Inflammatory macrophage treated with lipopolysaccharide for 4 hours (primary cell): ENCODE data around the gene SLC13A4.
"Not testable (repeated sequence)": the region's sequence is repeated elsewhere in the genome, so short reads cannot be mapped to it uniquely, and the experiment has no call there.

Experiments
- DNase-seq: peaks from one replicate; pipeline ENCODE4 v3.0.0-alpha.2; 2020

Gene SLC13A4

GRCh38 chr7:135716677-135717238, 11.2 kb downstream of the SLC13A4 start:
- DNase-seq, result no peak

DNA sequence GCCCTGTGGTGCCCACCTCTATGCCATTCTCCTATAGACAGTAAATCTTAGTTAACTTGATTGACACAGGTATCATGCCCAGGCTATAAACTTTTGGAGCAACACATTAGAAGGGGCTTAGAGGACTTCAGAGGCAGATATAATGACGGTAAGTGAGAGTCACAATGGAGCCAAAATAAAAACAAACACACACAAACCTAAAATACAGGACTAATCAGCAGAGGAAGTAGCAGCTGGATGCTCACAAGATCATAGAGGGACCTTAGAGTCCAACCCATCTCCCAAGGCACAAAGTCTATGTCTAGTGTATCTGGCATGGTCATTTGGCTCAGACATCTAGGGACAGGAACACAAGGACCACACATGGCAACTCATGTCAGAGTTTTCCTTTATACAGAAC, 12.3 kb downstream of the SLC13A4 start:
- no peak for DNase-seq

- DNase-seq, result no peak
Observed at GRCh38 chr7:135715055-135715522, 12.9 kb downstream of the SLC13A4 start.

DNA sequence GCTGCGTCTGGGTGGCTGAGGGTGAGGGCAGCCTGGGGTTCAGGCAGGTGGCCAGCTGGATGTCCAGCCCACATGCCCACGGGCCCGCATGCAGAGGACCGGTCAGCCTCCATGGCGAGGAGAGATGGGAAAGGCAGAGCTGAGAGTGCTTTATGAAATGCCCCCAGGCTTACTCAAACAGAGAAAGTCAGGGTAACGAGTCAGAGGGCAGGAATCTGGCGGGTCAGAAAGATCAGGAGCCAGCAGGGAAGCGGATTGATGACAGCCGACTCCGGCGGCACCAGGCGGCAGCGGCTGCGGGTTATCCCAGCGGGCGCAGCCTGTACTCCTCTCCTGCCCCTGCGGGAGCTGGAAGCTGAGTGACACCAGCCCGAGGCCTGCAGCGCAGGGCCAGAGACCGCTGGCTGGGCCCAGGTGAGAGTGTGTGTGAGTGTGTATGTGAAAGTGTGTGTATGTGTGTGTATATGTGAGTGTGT, 13.4 kb downstream of the SLC13A4 start:
- no peak for DNase-seq

DNA sequence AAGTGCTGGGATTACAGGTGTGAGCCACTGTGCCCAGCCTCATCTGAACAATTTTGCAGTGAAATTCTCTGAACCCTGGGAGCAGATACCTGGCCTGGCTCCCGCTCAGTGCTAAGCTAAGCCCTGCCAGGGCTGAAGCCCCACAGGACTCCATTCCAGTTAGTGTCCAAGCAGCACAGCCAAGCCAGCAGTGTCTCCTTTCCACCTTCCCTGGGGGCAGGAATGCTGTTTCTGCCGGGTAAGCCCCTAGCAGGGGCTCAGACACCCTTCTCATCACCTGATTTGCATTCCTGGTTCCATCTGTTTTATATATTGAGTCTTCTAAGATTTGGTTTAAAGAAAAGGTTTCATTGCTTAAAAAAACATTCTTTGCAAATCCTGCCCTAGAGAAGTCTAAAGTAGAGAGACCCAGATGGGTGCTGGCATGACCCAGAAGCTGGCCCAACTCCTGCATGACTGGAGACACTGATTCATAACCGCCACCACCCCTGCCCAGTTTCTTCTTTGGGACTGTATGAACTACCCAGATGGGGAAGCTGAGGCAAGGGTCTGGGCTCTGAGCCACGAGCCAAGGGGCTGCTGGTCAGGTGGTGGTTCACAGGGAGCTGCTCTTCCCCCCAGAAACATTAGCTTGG, 14.0 kb downstream of the SLC13A4 start:
- DNase-seq, result no peak

GRCh38 chr7:135712796-135713195, 15.2 kb downstream of the SLC13A4 start:
- DNase-seq, result no peak

DNA sequence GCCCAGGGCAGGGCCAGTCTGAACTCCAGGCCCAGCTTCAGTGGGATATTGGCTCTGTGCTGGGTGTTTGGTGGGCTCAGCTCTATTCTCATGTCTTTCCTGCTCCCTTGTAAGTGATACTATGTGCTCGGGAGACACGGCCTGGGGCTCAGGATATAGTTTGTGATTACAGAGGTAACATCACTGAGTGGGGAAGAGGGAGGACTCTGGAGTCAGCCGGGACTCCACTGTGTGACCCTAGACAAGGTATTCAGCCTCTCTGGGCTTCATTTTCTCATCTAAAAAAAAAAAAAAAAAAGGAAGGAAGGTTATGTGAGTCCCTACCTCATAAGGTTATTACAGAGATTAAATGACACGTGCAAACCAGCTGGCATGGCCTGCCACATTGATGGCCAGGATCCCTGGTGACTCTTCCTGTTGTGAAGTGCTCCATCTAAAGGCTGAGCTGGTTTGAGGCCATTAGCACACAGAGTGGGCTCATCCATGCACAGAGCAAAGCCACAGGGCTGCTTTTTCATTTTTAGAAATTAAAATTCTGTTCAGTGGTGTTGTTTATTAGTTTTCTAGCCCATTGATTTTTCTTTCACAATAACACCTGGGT, 15.7 kb downstream of the SLC13A4 start:
- DNase-seq, result no peak

GRCh38 chr7:135711139-135711469, 16.9 kb downstream of the SLC13A4 start:
- no peak for DNase-seq

GRCh38 chr7:135710417-135711138, 17.4 kb downstream of the SLC13A4 start:
- peak; percentile 5 for DNase-seq

GRCh38 chr7:135709508-135709907, 18.5 kb downstream of the SLC13A4 start:
- DNase-seq, result no peak

- no peak for DNase-seq
Observed at GRCh38 chr7:135708041-135708440, 19.9 kb downstream of the SLC13A4 start.

GRCh38 chr7:135707570-135707966, 20.4 kb downstream of the SLC13A4 start:
- DNase-seq, result no peak

GRCh38 chr7:135706858-135707569, 21.0 kb downstream of the SLC13A4 start:
- no peak for DNase-seq

GRCh38 chr7:135706038-135706742, 21.8 kb downstream of the SLC13A4 start:
- DNase-seq, result no peak

DNA sequence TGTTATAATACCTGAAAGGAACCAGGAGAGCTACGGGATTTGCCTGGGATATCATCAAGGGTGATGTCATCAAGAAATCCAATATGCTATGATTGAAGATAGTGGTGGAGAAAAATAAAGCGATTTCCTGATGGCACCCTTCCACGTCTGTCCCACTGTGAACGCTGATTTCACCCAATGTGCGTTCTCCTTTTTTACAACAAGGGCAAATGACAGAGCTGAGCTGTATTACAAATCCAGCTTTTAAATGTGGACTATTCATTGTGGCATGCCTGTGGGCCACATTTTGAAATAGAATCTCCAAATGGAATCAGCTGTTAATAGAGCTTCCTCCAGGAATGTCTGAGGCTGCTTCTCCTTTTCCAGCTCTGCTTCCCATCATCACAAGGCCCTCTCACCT, 23.3 kb downstream of the SLC13A4 start:
- no peak for DNase-seq

DNA sequence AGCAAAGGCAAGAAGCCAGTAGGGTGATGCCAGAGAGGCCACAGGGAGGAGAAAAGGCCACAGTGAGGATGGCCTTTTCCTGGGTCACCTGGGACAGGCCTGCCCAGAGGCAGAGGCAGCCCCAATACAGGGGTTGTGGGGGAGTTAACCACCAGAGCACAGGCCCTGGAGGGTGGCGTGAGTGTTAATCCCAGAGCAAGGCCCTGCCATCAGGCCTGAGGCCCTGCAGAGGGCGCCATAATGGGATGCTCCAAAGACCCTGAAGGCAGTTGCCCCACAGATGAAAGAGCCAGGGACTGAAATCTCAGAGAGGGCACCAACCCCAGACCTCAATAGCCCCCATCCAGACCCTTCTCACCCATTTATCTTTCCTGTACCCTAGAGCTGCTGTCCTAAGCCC, 23.9 kb downstream of the SLC13A4 start:
- no peak for DNase-seq

- no peak for DNase-seq
Observed at GRCh38 chr7:135697276-135698049, 30.5 kb downstream of the SLC13A4 start.

DNA sequence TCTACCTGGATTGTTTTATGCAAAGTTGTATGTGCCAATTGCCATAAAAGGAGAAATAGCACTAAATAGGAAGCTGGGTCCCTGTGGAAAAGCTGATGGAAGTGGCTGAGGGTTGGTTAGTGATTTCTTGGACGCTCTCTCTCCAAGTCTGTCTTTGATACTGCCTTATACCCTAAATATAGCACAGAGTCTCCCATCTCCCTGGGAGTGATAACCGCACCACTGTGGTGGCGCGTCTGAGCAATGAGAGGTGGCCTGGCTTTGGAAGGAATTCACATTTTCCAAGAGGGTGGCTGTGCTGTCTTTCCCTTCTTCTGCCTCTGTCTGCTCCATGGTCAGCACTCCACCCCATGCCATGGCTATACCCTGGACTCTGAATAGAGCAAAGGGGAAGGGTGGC, 34.4 kb downstream of the SLC13A4 start:
- DNase-seq, result no peak

DNA sequence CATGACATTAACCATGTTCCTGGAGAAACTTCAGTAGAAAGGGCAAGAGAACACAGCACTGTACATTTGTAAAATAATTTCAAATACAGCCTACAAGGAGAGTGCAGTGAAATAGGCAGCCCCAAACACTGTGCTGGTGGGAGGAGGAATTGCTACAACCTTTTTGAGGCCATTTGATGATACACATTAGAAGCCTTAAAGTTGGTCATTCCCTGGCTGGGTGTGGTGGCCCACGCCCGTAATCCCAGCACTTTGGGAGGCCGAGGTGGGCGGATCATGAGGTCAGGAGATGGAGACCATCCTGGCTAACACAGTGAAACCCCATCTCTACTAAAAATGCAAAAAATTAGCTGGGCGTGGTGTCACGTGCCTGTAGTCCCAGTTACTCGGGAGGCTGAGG, 35.4 kb downstream of the SLC13A4 start:
- not testable (repeated sequence) for DNase-seq

DNA sequence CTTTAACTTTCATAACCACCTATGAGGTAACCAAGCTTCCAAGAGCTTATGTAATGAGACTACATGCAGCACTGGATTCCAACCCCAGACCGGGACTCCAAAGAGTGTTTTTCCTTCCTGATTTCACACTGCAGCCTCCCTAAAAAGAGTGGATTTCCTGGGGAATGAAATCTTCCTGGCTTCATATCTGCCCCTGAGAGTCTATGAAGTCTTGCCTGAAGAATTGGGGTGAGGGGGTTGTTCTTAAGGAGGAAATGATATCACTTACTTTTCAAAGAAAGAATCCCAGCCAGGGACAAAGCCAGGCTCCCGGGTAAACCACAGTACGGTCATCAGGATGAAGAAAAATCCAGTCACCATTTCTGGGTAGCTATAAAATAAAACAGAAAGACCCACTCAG, 35.9 kb downstream of the SLC13A4 start:
- peak; percentile 15 for DNase-seq

DNA sequence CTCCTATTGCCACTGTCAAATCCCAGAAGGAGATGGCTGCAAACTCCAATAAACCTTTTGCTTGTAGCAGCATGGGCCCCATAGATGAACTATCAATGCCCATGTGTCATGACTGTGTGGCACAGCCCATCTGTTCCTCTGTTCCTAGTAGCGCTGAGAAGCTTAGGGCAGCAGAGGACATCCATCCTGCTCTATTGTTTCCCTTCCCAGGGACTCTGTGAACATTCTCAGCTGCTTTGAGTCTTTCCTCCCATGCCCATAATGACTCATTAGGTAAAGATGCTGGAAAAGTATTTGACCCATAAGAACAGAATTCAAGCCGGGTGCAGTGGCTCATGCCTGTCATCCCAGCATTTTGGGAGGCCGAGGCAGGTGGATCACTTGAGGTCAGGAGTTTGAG, 37.4 kb downstream of the SLC13A4 start:
- DNase-seq, result no peak

DNA sequence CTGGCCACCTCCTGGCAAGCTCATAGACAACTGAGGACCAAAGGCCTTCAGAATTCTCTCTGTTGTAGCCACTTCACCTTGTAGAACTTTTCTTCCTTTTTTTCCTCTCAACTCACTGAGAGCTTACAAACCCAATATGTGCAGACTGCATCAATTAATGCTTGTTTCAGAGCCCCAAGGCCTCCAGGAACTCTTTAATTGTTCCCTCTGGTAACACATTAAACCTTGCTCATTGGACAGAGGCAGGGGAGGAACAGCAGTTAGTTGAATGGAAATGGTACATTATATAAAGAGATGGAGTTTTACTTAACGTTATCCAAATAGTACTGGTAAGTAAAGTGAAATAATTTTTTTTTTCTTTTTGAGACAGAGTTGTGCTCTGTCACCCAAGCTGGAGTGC, 40.5 kb downstream of the SLC13A4 start:
- no peak for DNase-seq
